Measurements from ENCODE around the gene DHFR2. TPM values are rescaled to one million over a fixed set of nuclear protein-coding genes. Genes with fewer than 3 reads are reported as not detected.
"Not testable (repeated sequence)": the region's sequence is repeated elsewhere in the genome, so short reads cannot be mapped to it uniquely, and the experiment has no call there.

DHFR2 gene
- 17.3 TPM for total RNA-seq (ENCODE audit: insufficient read depth, low replicate concordance)

DNA sequence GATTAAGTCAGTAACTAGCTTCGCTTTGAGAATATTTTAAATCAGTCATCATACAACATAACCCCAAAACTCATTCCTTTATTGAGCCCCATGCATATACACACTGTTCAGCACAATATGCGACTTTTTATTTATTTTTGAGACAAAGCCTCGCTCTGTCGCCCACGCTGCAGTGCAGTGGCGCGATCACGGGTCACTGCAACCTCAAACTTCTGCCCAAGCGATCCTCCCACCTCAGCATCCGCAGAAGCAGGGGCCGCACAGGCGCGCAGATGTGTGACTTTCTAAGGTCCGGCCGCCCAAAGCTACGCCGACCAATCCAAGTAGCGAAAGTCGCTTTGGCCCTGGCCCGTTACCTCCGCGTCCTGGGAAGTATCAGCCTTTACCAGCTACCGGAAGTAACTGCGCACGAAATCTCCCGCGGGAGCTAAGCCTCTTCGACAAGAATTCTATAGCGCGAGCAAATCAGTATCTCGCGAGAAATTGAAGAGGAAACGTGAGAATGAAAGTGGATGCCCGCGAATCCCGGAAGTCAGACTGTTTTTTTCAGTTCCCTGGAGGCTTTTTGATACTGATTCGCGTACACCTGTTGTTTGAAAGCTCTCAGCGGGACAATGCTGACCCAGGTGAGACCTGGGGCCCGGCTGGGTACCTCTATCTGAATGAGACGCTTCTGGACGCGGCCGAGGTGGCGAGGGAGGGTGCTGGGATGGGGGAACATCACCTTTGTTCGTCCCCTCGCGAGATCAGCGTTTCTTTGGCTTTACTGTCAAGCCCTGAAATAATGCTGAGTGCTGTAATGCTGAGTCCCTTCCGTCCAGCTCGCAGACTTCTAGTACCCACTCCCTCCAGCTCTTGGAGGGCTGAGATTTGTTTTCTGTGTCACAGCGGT lies at the start of gene DHFR2, which contains the start of gene NSUN3:
Gene DHFR2, minus strand, starts transcription at position 404 of the 892 bp plus-strand sequence. CDS start 1,405 bp downstream, outside the sequence.
Gene NSUN3, plus strand, starts transcription at position 549 of the 892 bp plus-strand sequence. Its CDS starts 66 bp downstream, at position 615.
- DNase-seq (ENCODE audit: low spot score): peak; percentile 99

DNA sequence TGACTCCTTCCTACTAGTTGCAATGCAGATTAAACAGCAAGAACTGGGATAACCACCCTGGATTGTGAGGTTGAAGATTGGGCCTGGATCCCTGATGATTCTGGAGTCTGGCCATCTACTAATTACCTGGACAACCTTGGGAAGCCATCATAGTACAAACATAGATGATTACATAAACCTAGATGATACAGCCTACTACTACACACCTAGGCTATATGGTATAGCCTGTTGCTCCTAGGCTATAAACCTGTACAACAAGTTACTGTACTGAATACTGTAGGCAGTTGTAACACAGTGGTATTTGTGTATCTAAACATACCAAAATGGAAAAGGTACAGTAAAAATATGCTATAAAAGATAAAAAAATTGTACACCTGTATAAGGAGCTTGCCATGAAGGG lies 48.1 kb upstream of the DHFR2 start:
- no peak for DNase-seq (ENCODE audit: low spot score)

DNA sequence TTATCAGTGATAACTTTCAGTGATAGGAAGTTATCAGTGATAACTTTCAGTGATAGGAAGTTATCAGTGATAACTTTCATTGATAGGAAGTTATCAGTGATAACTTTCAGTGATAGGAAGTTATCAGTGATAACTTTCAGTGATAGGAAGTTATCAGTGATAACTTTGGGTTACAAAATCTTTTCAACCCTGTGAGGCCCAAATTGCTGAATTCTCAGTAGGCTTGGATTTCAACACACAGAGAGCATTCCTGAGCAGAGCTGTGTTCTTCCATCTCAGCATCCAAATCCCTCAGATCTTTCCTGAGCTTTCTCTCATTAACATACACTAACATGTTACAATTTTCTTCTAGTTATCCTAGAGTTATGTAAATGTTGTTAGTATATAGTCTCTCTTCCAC lies 47.5 kb upstream of the DHFR2 start:
- peak; percentile 23 for DNase-seq (ENCODE audit: low spot score)

DNA sequence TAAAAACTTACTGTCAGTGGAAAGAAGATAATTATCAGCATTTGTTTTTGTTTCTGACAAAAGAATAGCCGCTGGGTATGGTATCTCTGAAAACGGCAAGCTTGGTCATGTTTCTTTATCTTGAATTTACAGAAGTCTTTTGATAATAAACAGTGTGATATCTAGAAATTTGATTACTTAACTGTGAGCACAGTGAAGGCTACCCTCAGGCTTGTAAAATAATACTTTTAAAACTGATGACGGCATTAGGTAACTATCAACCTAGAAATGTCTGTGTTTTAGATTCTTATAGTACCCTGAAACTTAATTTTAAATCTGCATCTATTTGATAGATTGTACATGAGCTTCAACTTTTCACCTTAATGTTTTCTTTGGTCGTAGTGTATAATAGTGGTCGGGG lies 43.6 kb upstream of the DHFR2 start:
- peak; percentile 49 for DNase-seq (ENCODE audit: low spot score)

DNA sequence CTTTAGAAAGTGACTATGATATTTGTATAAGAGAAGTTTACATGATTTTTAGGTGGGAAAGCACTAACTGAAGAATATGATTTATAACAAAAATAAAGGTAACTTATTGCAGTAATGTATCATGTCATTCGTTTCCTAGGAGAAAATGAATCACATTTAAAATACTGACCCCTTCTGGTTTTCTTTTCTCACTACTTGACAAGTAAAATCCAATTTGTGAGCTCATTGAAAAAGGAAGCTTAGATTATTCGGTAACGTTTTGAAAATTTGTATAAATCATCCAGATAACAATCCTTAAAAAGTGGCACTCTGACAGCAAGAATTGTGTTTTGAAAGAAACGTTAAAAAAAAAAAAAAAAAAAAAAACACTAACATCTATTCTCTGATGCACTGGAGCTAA lies 39.1 kb upstream of the DHFR2 start:
- DNase-seq (ENCODE audit: low spot score): peak; percentile 19

DNA sequence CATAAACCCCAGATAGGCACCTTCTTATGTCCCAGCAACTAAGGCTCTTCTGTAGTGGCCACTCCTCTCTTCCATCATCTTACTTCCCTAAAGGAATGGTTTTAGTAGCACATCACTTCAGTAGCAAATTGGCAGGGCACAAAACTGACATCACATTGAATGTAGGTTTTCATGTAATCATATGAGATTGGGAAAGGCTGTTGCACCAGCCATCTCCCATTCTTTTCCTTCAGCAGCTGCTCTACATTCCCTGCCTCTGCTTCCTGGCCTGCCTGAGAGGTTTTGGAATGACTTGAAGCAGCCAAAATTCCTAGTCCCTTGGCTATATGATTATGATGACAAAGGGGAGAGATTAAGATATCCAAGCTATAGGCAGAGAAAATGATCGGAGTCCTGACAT lies 36.6 kb upstream of the DHFR2 start:
- no peak for DNase-seq (ENCODE audit: low spot score)

DNA sequence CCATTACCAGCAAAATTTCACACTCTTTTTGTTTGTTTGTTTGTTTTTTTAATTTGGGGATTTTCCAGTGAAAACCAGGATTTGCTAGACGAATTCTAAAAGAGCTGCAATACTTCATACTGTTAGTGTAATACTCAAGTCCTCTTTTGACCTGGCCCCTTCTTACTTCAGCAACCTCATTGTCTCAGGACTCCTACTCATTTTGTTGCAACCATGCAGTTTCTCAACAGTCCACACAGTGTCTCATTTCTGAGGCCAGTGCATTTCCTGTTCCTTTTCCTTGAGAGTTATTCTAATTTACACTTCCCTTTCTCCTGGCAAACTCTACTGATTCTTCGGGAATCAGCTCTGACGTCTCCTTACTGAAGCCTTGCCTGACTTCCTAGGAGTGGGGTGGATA lies 35.7 kb upstream of the DHFR2 start:
- DNase-seq (ENCODE audit: low spot score): no peak

DNA sequence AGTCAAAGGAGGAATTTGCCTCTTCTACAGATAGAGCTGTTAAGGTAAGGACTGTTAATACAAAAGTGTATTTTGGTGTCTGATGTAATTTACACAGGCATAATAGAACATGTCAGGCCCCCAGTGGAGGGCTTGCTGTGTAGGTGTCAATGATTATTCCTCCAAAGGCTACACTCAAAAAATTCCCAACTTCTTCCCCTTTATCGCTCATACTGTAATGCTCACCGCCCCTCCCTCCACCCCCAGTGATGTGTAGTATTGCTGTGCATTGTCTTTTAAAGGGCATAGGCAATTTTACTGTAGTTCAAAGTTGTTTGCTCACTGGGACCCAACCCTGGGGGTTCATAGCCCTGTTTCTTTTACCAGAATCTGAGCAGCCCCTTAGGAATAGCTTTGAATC lies 32.4 kb upstream of the DHFR2 start:
- no peak for DNase-seq (ENCODE audit: low spot score)

DNA sequence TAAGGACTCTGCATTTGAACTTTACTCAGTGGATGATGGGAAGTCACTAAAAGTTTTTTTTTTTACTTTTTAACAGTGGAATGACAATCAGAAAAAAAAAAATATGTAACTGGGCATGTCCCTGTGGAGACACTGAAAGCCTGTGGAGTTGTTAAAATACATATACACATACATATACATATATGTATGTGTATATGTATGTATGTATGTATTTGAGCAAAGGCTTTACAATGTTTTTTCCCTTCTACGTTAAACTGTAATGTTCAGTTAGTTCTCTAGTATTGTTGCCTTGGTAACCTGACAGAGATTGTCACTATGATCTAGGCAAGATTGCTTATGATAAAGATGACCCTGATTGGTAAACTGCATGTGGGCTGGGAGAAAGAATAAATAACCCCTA lies 30.4 kb upstream of the DHFR2 start:
- DNase-seq (ENCODE audit: low spot score): no peak

DNA sequence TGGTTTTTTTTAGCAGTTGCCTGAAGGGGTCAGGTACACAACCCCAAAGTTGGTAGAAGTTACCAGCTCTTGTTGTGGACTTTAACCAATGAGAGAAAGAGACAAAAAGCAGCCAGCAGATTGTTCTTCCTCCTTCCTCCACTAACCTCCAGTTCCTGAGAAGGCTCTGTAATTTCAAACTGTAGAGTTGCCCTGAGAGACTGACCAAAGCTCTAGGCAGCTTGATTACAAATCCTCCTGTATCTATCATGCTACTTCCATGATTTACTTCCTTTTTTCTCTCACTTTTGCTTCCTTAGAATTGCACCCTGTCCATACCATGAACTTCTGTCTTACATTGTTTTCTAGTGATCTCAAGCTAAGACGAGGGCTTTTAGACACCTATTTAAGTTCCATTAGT lies 29.4 kb upstream of the DHFR2 start:
- DNase-seq (ENCODE audit: low spot score): no peak

DNA sequence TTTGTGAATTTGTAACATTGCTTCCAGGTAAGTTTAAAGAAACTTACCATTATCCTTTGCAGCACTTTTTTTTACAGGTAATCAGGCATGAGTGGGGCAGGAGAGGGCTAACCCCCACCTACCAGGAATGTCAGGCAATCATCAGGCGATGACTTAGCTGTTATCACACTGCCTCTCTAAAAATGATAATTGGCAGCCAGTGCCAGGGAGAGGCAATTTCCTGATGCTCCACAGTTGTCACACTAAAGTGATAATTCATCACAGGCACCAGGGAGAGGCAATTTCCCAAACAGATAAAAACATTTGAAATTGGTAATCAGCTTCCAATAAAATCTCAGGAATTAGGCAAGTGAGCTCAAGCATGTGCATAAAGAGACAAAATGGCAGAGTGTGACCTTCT lies 26.4 kb upstream of the DHFR2 start:
- no peak for DNase-seq (ENCODE audit: low spot score)

DNA sequence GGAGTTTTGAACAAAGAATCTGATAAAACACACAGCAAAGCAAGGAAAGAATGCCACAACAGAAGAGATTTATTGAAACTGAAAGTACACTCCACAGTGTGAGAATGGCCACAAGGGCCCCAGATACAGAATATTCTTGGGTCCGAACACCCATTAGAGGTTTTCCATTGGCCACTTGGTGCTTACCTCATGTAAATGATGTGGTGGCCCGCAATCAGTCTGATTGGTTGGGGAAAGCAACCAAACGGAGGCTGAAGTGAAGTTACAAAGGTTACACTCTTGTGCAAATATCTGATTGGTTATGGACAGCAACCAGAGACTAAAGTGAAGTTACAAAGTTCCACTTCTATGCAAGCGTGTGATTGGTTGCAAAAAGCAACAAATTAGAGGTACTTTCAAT lies 20.5 kb upstream of the DHFR2 start:
- DNase-seq (ENCODE audit: low spot score): no peak

DNA sequence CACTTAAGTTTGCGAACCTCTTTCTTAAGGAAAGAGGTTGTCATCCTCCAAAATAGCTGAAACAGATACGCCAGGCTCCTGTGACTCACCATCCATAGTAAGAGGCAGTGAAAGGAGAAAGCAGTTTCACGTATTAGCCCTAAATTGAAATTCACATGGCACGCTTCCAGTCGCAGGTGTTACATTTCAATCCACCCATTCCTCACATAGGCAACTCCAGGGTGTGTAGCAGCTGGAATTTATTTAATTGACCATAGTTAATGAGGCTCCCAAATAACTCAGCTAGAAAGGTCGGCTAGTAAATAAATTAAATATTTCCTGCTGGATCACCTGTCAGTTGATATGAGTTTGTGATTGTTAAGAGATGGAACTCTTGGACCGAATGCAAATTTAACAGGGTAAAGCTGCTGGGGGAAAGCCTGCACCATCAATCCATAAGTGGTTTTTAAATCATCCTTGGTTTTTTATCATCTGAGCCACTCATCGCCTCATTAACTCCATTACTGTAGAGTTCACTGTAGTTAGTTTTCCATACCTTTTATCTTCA lies 19.7 kb upstream of the DHFR2 start:
- DNase-seq (ENCODE audit: low spot score): no peak

DNA sequence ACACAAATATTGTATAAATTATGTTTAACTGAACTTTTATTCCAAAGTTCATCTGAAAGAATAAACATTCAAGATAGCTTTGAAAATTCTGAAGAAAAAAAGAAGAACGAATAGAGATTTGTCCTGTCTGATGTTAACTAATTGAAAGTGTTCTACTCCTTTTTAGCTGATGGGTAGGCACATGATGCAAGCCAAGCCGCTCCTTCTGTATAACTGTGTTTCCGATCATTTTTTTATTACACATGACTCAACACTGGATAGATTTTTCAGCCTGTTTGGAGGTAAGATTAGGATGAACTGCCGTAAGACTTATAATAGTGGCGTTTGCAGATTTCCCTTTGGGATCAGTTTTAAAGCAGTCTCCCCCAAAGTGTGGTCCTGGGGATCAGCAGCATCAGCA lies 19.2 kb upstream of the DHFR2 start:
- no peak for DNase-seq (ENCODE audit: low spot score)

DNA sequence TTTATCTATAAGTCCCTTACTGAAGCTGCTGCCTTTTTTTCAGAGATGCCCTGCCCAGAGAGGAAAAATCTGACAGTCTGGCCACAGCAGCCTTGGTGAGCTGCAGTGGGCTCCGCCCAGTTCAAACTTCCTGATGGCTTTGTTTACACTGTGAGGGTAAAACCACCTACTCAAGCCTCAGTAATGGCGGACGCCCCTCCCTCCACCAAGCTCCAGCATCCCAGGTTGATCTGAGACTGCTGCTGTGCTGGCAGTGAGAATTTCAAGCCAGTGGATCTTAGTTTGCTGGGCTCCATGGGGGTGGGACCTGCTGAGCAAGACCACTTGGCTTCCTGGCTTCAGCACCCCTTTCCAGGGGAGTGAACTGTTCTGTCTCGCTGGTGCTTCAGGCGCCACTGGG lies 17.8 kb upstream of the DHFR2 start:
- not testable (repeated sequence) for DNase-seq (ENCODE audit: low spot score)

DNA sequence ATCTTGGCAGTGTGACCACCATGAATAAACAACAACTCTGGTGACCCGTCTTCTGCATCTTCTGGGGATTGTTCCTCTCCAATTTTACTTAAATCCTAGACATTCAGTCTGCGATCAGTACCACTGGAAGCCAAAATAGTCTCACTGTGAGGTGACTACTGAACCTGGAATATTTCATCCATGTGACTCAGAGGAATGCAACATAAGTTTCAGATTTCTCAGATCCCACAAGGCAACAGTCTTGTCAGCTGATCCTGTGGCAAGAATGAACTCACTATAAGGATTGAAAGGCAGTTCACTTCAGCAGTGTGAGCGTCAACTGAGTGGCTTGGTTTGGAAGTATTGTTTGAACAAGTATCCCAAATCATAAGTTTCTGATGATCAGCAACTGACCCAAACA lies 13.3 kb upstream of the DHFR2 start:
- no peak for DNase-seq (ENCODE audit: low spot score)

DNA sequence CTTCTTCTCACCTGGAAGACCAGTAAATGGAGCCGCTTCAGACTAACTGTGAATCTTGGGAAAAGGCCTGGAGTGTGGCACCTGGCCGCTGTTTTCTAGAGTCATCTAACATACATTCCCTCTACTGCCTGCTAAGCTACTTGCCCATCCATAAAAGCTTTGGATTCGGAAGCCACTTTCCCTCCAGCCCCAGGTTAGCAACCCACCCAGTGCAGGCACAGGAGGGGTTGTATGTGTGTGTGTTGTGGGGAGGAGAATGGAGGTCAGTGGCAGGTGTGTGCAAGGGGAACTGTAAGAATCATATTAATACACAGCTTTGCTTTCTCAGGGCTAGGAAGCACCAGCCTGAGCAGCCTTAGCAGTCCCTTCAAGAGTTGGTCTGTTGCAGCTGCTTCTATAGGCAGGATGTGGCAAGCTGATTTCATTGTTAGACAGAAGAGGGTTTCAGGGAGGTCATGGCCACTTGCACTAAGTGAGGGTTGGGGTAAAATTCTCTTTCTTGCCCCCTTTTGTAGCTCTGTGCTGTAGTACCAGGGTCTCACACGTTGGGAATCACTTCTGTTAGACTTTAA lies 9.1 kb upstream of the DHFR2 start:
- no peak for DNase-seq (ENCODE audit: low spot score)

DNA sequence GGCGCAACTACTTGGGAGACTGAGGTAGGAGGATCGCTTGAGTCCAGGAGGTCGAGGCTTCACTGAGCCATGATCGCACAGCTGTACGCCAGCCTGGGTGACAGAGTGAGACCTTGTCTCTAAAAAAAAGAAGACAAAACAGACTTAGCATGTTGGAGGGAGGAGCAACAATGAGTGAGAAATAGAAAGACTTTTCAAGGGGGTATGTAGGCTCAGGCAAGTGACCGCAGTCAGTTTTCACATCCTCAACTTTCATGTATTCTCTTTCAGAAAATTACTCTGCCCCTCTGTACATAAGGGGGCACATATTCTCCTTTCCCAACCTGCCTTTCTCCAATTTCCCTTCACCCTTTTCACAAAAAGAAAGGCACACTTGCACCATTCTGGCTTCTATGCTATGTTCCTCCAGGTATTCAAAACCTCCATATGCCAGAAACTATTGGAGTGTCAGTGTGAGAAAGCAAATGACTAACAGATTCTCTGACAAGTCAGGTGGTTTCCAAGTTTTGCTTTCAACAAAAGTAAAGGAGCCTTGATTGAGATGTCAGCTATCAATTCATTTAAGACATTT lies 7.7 kb upstream of the DHFR2 start:
- no peak for DNase-seq (ENCODE audit: low spot score)

DNA sequence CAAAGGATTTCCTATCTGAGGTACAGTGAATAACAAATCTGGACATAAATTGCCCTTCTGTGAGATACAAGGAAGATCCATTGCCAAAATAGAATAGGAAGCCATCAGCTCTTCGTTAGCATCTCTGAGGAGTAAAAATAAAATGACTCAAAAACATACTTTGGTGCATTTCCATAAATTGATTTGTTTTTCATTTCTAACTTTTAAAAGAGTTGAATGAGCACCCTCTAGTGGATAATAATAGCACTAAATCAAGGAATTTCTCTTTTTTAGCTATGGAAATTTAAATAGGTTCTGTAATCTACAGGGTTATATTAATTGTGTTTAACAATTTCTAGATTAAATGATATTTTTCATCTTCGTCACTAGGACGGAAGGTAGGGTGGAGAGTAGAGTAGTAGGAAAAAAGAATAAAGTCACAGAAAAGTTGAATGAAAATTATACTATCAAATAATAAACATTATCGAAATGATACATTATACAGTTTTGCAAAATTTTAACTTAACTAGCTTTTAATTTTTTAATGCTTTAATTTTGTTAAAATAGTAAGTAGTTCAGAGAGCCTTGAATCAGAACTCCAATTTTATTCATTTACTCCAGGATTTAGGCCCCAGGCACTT lies 6.6 kb upstream of the DHFR2 start:
- DNase-seq (ENCODE audit: low spot score): peak; percentile 20

DNA sequence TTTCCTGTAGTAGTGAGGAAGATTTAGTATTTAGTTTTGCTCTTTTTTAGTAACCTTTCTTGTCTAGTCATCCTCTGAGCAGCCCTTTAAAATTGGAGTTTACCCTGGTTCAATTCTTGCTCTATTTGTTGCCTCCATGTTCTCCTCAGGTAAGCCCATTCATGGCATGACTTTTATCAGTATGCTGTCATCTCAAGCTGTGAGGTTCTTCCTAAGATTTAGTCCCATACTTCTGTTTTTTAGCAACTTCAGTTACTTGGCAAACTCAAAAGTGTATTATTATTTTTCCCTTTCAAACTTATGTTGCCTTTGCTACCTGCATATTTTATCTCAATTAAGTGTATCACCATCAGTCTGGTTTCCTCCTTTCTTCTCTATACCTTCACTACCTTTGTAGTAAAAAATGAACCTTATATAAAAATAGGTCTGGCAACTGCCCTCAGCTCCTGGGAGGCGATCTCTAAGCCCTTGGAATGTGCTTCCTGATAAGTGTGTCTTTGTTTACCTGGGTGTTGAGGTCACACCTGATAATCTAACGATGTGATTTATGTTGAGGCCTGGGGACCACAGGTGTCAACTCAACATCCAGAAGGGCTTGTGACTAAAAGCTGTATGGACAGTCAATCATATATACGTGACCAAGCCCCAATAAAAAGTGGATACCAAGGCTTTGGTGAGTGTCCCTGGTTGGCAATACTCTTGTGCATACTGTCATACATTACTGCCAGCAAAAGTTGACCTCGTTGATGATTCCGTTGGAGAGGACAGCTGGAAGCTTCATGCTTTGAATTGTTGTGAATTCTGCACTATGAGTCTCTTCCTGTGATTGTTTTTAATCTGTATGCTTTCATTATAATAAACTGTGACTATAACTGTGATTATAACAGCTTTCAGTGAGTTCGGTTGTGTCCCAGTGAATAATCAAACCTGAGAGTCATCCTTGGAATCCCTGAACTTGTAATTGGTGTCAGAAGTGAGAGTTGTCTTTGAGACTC lies 4.1 kb upstream of the DHFR2 start:
- no peak for DNase-seq (ENCODE audit: low spot score)
